Right ventricle myocardium superior (tissue), 1 donor: ENCODE results near the gene MT1M. TPM values are rescaled to one million over a fixed set of nuclear protein-coding genes. Genes with fewer than 3 reads are reported as not detected.
"Not testable (repeated sequence)": the region's sequence is repeated elsewhere in the genome, so short reads cannot be mapped to it uniquely, and the experiment has no call there.

ENCODE experiments used
- ATAC-seq: fragments of 200-7000 bp; cut with Tn5 transposase; one replicate; pipeline ENCODE4 v1.9.1; 2020; ENCODE audit warnings: mild to moderate bottlenecking; ENCODE audit not compliant: poor library complexity
- DNase-seq: peaks from one replicate; pipeline ENCODE4 v3.0.0-alpha.2; 2020
- intact Hi-C: fragments of 100-400 bp; cut with DNase I; formaldehyde crosslinking; loops from one replicate; pipeline ENCODE4 v1.11.2; 2022
- long read RNA-seq: library from polyadenylated mRNA; unstranded; transcript quantifications from one replicate; pipeline ENCODE4 v2.0.0, GENCODE V29; 2021
- total RNA-seq: library from RNA; stranded (reverse); fragmentation: NEBNext Ultra II Directional; extraction: Animal tissue kit (Norgen Biotek cat#: 25700); gene quantifications from one replicate; pipeline ENCODE4 v1.2.1, GENCODE V29; 2021
- donor health status: DM: no; HTN: yes; CAD: no; lungs with severe emphysema.

The MT1M gene
- 5.4 TPM for total RNA-seq
- long read RNA-seq, partial matches to known transcripts, result 0 of 3 reads
- long read RNA-seq, other reads (novel, unspliced or antisense), result 0 of 3 reads

- ATAC-seq, result peak; percentile 86
- intact Hi-C loops, result no loop called here
These were observed at the start of gene MT1M for GRCh38 chr16:56632156-56632847. Gene MT1M (plus strand): TSS chr16:56632659. CDS start chr16:56632732, 73 bp downstream.

GRCh38 chr16:56582911-56583310 is 49.5 kb upstream of the MT1M start:
- DNase-seq, intact Hi-C loops, ATAC-seq: not testable (repeated sequence)

More at GRCh38 chr16:56632156-56632847, at the start of gene MT1M:
- DNase-seq, result peak; percentile 86

DNA sequence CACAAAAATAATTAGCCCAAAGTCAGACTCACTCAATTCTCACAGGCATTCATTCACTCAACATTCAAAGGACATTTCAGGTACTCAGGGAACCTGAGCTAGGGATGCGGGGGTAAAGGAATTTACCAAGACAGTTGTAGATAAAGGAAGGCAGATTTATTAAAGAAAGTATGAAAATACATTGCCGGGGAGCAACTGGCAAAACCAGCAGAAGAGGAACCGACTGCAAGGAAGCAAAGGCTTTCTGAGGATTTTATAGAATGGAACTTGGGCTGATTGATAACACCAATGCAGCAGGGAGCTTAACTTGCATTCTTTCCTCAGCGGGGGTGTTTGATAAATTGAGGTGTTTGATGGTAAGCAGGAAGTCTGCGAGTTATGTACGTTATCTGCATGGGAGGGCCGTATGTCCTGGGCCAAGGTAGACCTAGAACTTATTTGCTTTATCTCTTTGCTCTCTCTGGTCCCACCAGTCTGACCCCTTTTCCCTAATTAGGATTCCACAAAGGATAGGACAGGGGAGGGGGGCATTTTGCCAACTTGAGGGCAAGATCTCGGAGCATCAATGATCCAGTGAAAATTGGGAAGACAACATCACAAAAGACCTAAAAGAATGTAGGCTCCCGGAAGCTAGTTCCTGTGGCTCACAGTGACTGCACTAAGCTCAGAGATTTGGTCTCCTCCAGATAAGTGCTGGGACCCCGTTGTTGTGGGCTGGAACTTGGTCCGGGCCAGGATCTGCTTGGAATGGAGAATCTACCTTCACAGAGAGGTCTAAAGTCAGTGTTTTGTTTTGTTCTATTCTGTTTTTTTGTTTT is 48.9 kb upstream of the MT1M start:
- ATAC-seq, result no peak
- DNase-seq, result no peak
- intact Hi-C loops, result no loop called here

DNA sequence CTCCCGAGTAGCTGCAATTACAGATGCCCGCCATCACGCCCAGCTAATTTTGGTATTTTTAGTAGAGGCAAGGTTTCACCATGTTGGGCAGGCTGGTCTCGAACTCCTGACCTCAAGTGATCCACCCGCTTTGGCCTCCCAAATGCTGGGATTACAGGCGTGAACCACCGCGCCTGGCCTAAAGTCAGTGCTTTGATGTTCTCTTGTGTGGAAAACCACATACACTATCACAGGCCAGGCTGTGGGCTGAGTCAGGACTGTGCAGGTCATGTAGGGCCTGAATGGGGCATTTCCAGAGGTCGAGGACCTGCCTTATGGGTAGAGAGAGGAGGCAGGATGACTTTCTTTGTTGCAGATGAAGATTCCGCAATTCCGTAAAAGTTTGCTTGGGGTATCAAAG is 48.2 kb upstream of the MT1M start:
- DNase-seq (no peak), ATAC-seq (no peak)
- intact Hi-C loops, result no loop called here

DNA sequence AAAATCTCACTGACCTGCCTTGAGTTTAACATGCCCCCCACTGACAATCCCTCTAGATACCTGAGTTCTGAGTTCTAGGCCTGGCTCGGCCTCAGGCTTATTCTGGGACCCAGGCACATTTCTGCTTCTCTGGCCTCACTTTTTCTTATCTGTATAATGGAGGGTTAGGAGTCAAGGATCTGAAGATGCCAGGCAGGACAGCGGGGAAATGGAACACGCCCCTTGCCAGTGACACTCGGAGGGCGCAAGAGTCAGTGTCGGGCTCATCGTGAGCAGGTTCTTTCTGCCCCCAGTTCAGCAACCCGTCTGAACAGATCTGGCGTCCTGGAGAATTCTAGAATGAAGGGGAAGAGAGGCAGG is 43.7 kb upstream of the MT1M start:
- intact Hi-C loops, result no loop called here
- no peak for DNase-seq
- ATAC-seq, result no peak

DNA sequence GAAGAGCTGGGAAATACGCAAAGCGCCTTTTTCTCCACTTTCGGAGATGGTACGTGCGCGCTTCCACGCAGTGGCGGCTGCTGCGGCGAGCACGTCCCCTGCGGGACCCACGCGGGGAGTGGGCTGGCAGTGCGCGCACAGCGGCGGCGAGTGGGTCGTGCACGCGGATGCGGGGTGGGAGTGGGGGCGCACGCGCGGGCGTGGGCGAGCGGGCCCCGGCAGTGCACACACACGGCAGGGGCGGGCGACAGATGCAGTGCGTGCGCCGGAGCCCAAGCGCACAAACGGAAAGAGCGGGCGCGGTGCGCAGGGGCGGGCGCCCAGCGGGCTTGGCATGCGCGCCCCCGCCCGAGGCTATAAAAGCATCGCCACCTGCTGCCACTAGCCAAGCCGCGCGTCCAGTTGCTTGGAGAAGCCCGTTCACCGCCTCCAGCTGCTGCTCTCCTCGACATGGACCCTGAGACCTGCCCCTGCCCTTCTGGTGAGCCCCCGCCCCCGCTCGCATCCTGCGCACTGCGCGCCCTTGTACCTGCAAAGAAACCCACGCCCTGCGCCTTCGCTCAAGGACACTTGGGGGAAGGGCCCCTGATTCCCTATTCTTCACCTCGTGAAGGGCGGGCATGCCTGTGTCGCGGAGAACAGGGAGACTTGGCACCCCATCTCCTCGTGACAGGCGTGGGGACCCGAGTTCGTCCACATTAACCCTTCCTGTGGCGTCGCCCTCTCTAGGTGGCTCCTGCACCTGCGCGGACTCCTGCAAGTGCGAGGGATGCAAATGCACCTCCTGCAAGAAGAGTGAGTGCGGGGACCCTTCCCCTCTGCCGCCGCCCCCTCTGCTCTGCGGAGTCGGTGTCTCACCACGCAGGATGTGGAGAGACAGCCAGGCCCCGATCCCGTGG is 43.1 kb upstream of the MT1M start, which contains the start of gene MT3:
MT3 (plus strand) TSS at position 388 of the 899 bp plus-strand sequence; CDS start at position 451, 63 bp downstream.
- ATAC-seq, result peak; percentile 38
- no peak for DNase-seq
- intact Hi-C loops, result no loop called here

DNA sequence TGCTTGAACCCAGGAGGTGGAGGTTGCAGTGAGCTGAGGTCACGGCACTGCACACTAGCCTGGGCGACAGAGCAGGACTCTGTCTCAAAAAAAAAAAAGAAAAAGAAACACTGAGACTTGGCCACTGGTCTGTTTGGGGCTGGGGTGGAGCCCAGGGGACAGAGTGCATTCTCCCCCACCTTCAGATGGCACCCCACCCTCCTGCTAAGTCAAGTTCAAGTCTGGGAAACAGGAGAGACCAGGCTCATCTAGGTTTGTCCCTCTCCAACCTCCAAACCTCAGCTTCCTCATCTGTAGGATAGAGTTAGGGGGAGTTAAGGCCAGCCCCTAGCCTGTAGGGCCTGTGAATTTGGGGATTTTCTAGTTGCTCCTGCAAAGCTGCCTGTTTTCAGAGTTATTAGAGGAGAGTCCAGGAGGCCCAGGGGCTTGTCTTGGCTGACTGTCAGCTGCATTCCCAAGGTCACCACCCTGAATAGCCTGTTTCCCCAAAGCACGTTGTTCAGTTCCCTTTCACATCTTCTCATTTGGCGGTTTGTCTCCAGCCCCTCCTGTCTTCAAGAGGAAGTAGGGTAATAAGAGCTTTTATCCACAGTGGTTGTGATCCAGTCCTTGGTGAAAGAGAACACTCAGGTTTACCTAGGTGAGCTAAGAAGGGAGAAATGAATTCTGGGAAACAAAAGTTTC is 40.9 kb upstream of the MT1M start:
- intact Hi-C loops, result no loop called here
- ATAC-seq (no peak), DNase-seq (no peak)

- intact Hi-C loops, result no loop called here
- ATAC-seq, result no peak
- DNase-seq, result no peak
These were observed 38.7 kb upstream of the MT1M start for GRCh38 chr16:56593573-56594291.

DNA sequence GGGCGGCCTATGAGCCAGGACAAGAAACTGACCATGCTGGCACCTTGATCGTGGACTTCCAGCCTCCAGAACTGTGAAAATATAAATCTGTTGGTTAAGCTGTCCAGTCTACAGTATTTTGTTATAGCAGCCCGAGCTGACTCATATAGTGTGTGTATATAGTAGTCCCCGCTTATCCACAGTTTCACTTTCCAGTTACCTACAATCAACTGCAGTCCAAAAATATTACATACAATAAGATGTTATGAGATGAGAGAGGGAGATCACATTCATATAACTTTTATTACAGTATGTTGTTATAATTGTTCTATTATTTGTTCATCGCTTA is 38.2 kb upstream of the MT1M start:
- intact Hi-C loops, result no loop called here
- ATAC-seq (no peak), DNase-seq (no peak)

GRCh38 chr16:56600398-56600999 is 32.0 kb upstream of the MT1M start:
- ATAC-seq (peak; percentile 53), DNase-seq (no peak)
- intact Hi-C loops, result loop anchor here (5.0 kb wide), 2 partner anchors 78 to 102 kb away; partner anchors contain the start of gene BBS2

DNA sequence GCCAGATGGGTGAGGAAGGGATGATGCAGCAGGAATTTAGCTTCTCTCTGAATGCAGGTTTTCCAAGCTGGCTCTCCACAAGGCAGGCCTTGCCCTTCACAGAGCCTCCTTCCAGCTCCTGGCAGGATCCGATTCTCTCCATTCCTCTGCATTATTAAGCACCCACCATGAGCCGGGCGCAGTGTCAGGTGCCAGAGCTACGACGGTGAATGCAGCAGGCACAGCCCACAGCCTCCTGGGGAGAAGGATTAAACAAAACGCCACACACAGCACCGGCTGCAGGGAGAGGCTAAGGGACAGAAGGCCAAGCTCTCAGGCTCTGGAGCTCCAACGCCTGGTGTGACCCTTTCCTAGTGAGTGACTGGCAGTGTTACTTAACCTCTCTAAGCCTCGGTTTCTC is 31.1 kb upstream of the MT1M start:
- ATAC-seq, result no peak
- intact Hi-C loops, result loop anchor here (5.0 kb wide), 2 partner anchors 79 to 101 kb away; partner anchors contain the start of gene BBS2
- no peak for DNase-seq

DNA sequence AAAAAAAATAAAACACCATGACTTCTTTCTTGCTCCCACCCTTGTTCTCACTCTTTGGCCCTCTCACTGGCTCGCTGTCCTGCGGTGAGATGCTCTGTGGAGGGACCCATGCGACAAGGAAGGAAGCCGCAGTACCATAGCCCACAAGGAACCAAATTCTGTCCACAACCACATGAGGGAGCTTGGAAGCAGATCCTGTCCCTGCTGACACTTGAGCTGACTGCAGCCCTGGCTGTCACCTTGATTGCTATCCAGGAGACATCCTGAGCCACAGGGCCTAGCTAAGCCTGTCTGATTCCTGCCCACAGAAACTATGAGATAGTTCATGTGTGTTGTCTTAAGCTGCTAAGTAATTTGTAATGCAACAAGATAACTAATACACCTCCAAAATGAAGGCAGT is 28.9 kb upstream of the MT1M start:
- DNase-seq, result no peak
- peak; percentile 36 for ATAC-seq
- intact Hi-C loops, result loop anchor here (5.0 kb wide), 2 partner anchors 81 to 99 kb away; partner anchors contain the start of gene BBS2

DNA sequence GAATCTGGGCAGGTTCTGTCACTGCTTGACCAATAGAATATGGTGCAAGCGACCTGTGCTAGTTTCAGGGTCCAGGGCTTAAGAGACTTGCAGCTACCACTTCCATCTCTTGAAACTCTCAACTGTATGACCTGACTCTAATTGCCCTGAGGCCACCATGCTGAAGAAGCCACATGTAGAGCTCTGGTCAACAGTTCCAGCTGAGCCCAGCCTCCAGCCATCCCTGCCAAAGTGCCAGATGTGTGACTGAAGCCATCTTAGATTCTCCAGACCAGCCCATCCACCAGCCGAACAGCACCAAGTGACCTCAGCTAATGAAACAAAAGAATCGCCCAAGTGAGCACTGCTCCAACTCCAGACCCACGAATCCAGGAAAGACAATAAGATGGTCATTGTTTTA is 27.5 kb upstream of the MT1M start:
- intact Hi-C loops, result loop anchor here (5.0 kb wide), 2 partner anchors 83 to 97 kb away; partner anchors contain the start of gene BBS2
- DNase-seq, result no peak
- no peak for ATAC-seq

DNA sequence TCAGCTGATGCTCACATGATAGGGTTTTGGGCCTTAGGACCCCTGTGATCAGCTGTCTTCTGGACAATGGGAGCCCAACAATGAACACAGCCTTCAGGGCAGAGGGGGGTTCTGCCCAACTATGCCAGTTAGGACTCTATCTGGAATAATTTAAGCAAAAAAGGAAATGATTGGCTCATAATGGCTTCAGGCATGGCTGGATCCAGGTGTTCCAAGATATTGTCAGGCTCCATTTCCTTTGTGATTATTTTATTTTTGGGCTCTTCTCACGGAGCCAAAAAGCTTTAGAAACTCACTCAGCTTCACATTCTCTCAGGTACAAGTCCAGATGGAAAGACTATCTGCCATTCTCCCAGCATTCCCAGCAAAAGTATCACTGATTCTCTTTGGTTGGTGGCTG is 27.0 kb upstream of the MT1M start:
- intact Hi-C loops, result no loop called here
- ATAC-seq, result no peak
- no peak for DNase-seq

DNA sequence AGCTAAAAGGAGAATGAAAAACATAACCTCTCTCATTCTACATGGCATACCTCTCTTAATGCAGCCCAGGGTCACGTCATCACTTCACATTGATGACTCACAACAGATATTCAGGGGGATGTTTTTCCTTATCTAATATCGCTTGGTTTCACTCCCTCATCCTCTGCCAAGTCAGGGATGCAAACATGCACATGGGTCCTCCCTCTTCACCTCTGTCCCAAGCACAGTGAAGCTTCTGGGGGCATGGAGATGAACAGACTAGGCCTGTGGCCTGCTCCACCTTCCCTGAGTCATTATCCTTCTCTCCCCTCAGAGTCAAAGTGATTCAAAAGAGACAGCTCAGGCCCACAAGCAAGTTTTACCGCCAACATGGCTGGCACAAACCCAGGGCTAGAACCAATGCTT is 26.4 kb upstream of the MT1M start:
- intact Hi-C loops, result no loop called here
- DNase-seq, result no peak
- ATAC-seq, result no peak

GRCh38 chr16:56606476-56607108 is 25.9 kb upstream of the MT1M start:
- ATAC-seq (peak; percentile 1), DNase-seq (no peak)
- intact Hi-C loops, result no loop called here

DNA sequence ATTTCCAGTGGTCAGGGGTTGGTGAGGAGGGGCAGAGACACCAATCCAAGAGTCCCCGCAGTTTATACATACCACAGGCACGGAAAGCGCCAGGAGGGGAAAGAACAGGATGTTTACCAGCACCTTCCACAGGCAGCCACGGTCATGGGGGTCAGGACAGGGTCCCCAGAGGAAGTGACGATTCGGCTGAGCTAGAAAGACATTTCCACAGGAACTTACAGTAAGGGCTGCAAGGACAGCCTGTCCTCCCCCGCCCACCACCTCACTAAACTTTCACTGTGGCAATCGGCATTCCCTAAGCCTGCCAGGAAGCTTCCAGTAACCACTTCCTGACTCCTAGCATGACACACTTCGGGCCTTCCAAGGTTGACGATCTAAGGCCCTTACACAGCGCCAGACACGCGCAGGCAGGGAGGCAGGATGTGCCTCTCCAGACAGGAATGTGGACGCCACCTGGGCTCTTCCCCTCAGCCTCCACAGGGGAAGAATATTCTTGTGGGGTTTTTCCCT is 25.3 kb upstream of the MT1M start:
- ATAC-seq, result peak; percentile 0
- intact Hi-C loops, result no loop called here
- DNase-seq, result peak; percentile 84
